Measurements from ENCODE around the gene RCVRN.

DNA sequence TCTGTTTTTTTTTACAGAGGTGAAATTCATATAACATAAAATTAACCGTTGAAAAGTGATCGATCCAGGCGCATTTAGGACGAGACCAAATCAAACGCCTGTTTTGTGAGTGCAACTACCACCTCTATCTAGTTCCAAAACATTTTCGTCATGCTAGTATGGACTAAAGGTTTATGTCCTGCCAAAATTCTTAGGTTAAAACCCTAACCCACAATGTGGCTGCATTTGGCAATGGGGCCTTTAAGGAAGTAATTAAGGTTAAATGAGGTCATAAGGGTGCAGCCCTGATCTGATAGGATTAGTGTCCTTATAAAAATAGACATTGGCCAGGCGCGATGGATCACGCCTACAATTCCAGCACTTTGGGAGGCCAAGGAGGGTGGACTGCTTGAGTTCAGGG is 32.8 kb upstream of the RCVRN start:
- TF ChIP-seq SP2 (tag by site-specific recombination; IDR thresholded peaks at IDR 0.05): no peak
- no peak for TF ChIP-seq ZNF274 (IDR thresholded peaks at IDR 0.05; ENCODE audit: low read length)
- TF ChIP-seq ZNF274 (tag by site-specific recombination; IDR thresholded peaks at IDR 0.05; ENCODE audit: borderline replicate concordance): no peak
- TF ChIP-seq, protein P1, sequence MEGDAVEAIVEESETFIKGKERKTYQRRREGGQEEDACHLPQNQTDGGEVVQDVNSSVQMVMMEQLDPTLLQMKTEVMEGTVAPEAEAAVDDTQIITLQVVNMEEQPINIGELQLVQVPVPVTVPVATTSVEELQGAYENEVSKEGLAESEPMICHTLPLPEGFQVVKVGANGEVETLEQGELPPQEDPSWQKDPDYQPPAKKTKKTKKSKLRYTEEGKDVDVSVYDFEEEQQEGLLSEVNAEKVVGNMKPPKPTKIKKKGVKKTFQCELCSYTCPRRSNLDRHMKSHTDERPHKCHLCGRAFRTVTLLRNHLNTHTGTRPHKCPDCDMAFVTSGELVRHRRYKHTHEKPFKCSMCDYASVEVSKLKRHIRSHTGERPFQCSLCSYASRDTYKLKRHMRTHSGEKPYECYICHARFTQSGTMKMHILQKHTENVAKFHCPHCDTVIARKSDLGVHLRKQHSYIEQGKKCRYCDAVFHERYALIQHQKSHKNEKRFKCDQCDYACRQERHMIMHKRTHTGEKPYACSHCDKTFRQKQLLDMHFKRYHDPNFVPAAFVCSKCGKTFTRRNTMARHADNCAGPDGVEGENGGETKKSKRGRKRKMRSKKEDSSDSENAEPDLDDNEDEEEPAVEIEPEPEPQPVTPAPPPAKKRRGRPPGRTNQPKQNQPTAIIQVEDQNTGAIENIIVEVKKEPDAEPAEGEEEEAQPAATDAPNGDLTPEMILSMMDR (tag by site-specific recombination; IDR thresholded peaks at IDR 0.05): no peak
- TF ChIP-seq ZNF121 (tag by site-specific recombination; IDR thresholded peaks at IDR 0.05): no peak
